Lower leg skin (tissue), 3 donors: Measurements from ENCODE around the gene RAP1GAP.

Experiments
- CTCF ChIP-seq, 3 donors: fragments of 450-650 bp; IDR thresholded peaks; one replicate each; pipeline ENCODE4 v1.5.1; 2016; ENCODE audit warnings: antibody characterized with exemption in 3 of 3, mild to moderate bottlenecking in 3 of 3, moderate library complexity in 2 of 3
- POLR2A ChIP-seq, 2 donors: fragments of 450-650 bp; IDR thresholded peaks; one replicate each; pipeline ENCODE4 v1.6.1; 2016 to 2017; ENCODE audit warnings: antibody characterized with exemption in 2 of 2, mild to moderate bottlenecking in 1 of 2, moderate library complexity in 1 of 2

GRCh38 chr1:21705303-21705980, 36.3 kb upstream of the RAP1GAP start:
- TF ChIP-seq CTCF (IDR thresholded peaks at IDR 0.05) (no peak), POLR2A (IDR thresholded peaks at IDR 0.05) (no peak)
